Forelimb muscle (tissue), 1 donor: Measurements from ENCODE around the gene HBEGF. TPM values are rescaled to one million over a fixed set of nuclear protein-coding genes. Genes with fewer than 3 reads are reported as not detected.

Experiments
- DNase-seq: peaks from one replicate; pipeline ENCODE4 v3.0.0-alpha.2; 2013; ENCODE audit warnings: low read depth
- polyA plus RNA-seq: library from polyadenylated mRNA; unstranded; fragments of 120-200 nt; gene quantifications from one replicate; pipeline ENCODE4 v1.2.1, GENCODE V29; 2013; ENCODE audit not compliant: insufficient read length

The HBEGF gene
- polyA plus RNA-seq, 1 donor = 25.8 TPM

- DNase-seq = no peak
These were observed 8.5 kb downstream of the HBEGF start for GRCh38 chr5:140337880-140338279.

GRCh38 chr5:140336388-140336787, 10.0 kb downstream of the HBEGF start:
- no peak for DNase-seq

GRCh38 chr5:140331638-140332037, 14.8 kb downstream of the HBEGF start:
- DNase-seq = no peak

- DNase-seq = no peak
These were observed 16.5 kb downstream of the HBEGF start for GRCh38 chr5:140329739-140330481.

- DNase-seq = no peak
These were observed 18.2 kb downstream of the HBEGF start for GRCh38 chr5:140328036-140328764.

- DNase-seq = no peak
These were observed 18.8 kb downstream of the HBEGF start for GRCh38 chr5:140327589-140327988.

GRCh38 chr5:140325486-140325885, 20.9 kb downstream of the HBEGF start:
- no peak for DNase-seq

GRCh38 chr5:140324617-140325241, 21.7 kb downstream of the HBEGF start:
- DNase-seq = no peak

- no peak for DNase-seq
These were observed 22.3 kb downstream of the HBEGF start for GRCh38 chr5:140324041-140324600.

GRCh38 chr5:140322751-140323731, 23.4 kb downstream of the HBEGF start:
- DNase-seq = no peak

GRCh38 chr5:140321796-140322195, 24.6 kb downstream of the HBEGF start:
- DNase-seq = no peak

GRCh38 chr5:140319833-140320232, 26.6 kb downstream of the HBEGF start:
- DNase-seq = no peak

- DNase-seq = no peak
These were observed 27.6 kb downstream of the HBEGF start for GRCh38 chr5:140318792-140319191.

GRCh38 chr5:140317859-140318258, 28.5 kb downstream of the HBEGF start:
- DNase-seq = no peak

GRCh38 chr5:140312791-140313189, 33.6 kb downstream of the HBEGF start:
- DNase-seq = no peak

GRCh38 chr5:140312067-140312790, 34.2 kb downstream of the HBEGF start:
- DNase-seq = no peak

- DNase-seq = no peak
These were observed 35.4 kb downstream of the HBEGF start for GRCh38 chr5:140311011-140311467.

GRCh38 chr5:140310434-140310833, 36.0 kb downstream of the HBEGF start:
- DNase-seq = no peak

GRCh38 chr5:140309706-140310249, 36.6 kb downstream of the HBEGF start:
- DNase-seq = no peak

- DNase-seq = no peak
These were observed 40.9 kb downstream of the HBEGF start for GRCh38 chr5:140305471-140305870.
